GM12878 (cell line): ENCODE results near the gene DCC. TPM values are rescaled to one million over a fixed set of nuclear protein-coding genes. Genes with fewer than 3 reads are reported as not detected.

Source experiments
- ATAC-seq: fragments of 200-7000 bp; cut with Tn5 transposase; 3 replicates; pipeline ENCODE4 v1.9.1; 2020; ENCODE audit warnings: mild to moderate bottlenecking, moderate library complexity
- BruUV-seq: library from RNA; stranded (reverse); fragments of 400-500 nt; replicated peaks from 2 replicates; lab custom pipeline; 2021; lab: Mats Ljungman, UMichigan
- CTCF ChIA-PET: fragments of 300-600 bp; sonication (Branson Sonifier 250); formaldehyde crosslinking; extraction: SDS; loops from one replicate; lab custom pipeline; 2021; ENCODE audit warnings: inconsistent platforms; lab: Yijun Ruan, JAX
- POLR2A ChIA-PET: fragments of 350-600 bp; formaldehyde crosslinking; extraction: SDS; loops from one replicate; lab custom pipeline; 2021; ENCODE audit warnings: inconsistent platforms; lab: Charles Lee
- RAD21 ChIA-PET: fragments of 300-600 bp; sonication (Branson Sonifier 250); formaldehyde crosslinking; loops from one replicate; lab custom pipeline; 2023; ENCODE audit warnings: antibody characterized with exemption; ENCODE audit not compliant: unreplicated experiment; lab: Charles Lee
- SMC1A ChIA-PET: fragments of 300-600 bp; sonication (Branson Sonifier 250); formaldehyde crosslinking; loops from one replicate; lab custom pipeline; 2023; ENCODE audit not compliant: unreplicated experiment, uncharacterized antibody; lab: Charles Lee
- DNase-seq: peaks from one replicate; pipeline ENCODE4 v3.0.0-alpha.2; 2011; ENCODE audit warnings: low read depth, low spot score
- FAIRE-seq: peaks from 3 replicates; lab custom pipeline; 2011; peaks lifted over from hg19 to GRCh38; lab: Jason Lieb, UNC
- H2AFZ ChIP-seq: 2 replicates; pipeline ENCODE4 v1.6.0; 2011; ENCODE audit warnings: low read depth, low read length, control low read depth; ENCODE audit not compliant: control insufficient read depth
- H3K27ac ChIP-seq: 2 replicates; pipeline ENCODE4 v1.5.1; 2011; ENCODE audit warnings: control low read depth; ENCODE audit not compliant: control insufficient read depth, insufficient read depth
- H3K27me3 ChIP-seq, 2 experiments: replicated peaks in 1 of 2; 2 replicates each; pipeline versions ENCODE4 v1.6.0 to v1.6.1; 2011; ENCODE audit warnings: low read length in 1 of 2; ENCODE audit not compliant: control insufficient read depth in 2 of 2, insufficient read depth in 2 of 2
- H3K36me3 ChIP-seq, 2 experiments: 2 replicates each; pipeline ENCODE4 v1.5.1; 2011; ENCODE audit warnings: low read length in 1 of 2; ENCODE audit not compliant: control insufficient read depth in 2 of 2, insufficient read depth in 2 of 2
- H3K4me1 ChIP-seq: 2 replicates; pipeline ENCODE4 v1.6.1; 2011; ENCODE audit warnings: mild to moderate bottlenecking, low read length, moderate library complexity, mixed read lengths; ENCODE audit not compliant: control insufficient read depth, insufficient read depth
- H3K4me2 ChIP-seq: 2 replicates; pipeline ENCODE4 v1.6.0; 2011; ENCODE audit warnings: control low read depth; ENCODE audit not compliant: control insufficient read depth, insufficient read depth
- H3K4me3 ChIP-seq: fragments of 200-600 bp; sonication (generic); 2 replicates; pipeline ENCODE4 v1.5.1; 2016
- H3K79me2 ChIP-seq: 2 replicates; pipeline ENCODE4 v1.6.0; 2011; ENCODE audit warnings: low read length; ENCODE audit not compliant: control insufficient read depth, insufficient read depth
- H3K9ac ChIP-seq: 2 replicates; pipeline ENCODE4 v1.8.0; 2011; ENCODE audit warnings: low read length, control low read depth, mixed read lengths; ENCODE audit not compliant: control insufficient read depth, insufficient read depth
- H3K9me3 ChIP-seq: replicated peaks from 3 replicates; pipeline ENCODE4 v1.5.1; 2011; ENCODE audit warnings: mild to moderate bottlenecking, low read length; ENCODE audit not compliant: control insufficient read depth, insufficient read depth
- H4K20me1 ChIP-seq: 2 replicates; pipeline ENCODE4 v1.6.0; 2011; ENCODE audit not compliant: control insufficient read depth, insufficient read depth
- FOS ChIP-seq: IDR thresholded peaks from 3 replicates; pipeline ENCODE4 v1.6.1; 2011; ENCODE audit warnings: borderline replicate concordance; ENCODE audit not compliant: insufficient read length; ENCODE audit errors: extremely low read depth
- KAT2A ChIP-seq: conservative IDR thresholded peaks from 2 replicates; pipeline ENCODE4 v1.6.1; 2011; ENCODE audit warnings: low read depth, low read length; ENCODE audit not compliant: control insufficient read depth
- TAF1 ChIP-seq: IDR thresholded peaks from 2 replicates; pipeline ENCODE4 v1.6.1; 2011; ENCODE audit warnings: mild to moderate bottlenecking, low read depth, low read length, borderline replicate concordance
- WGBS: methylation state at CpG from one replicate; pipeline ENCODE4 v1.1.6; 2016; ENCODE audit warnings: low lambda C conversion rate; ENCODE audit not compliant: insufficient replicate concordance, insufficient coverage; ENCODE audit errors: missing lambda C conversion rate; 5-methylcytosine and 5-hydroxymethylcytosine counted together
- in situ Hi-C: fragments of 300-500 bp; cut with MboI; formaldehyde crosslinking; loops from 9 replicates; pipeline ENCODE4 v1.14.3; 2018; ENCODE audit warnings: mixed read lengths
- intact Hi-C: fragments of 100-400 bp; cut with micrococcal nuclease; formaldehyde crosslinking; loops from one replicate; pipeline ENCODE4 v1.14.2; 2022; ENCODE audit not compliant: unreplicated experiment
- polyA plus RNA-seq, 11 experiments: library from polyadenylated mRNA; depleted of rRNA in 4 of 11; unstranded in 6 of 11; stranded (reverse) in 5 of 11; fragments of >200 nt; fragmentation: Nextera tagmentation in 4 of 11; fragmentation: Illumina TruSeq in 1 of 11; extraction: Ambion mirVana in 4 of 11; extraction: Trizol in 1 of 11; gene quantifications; 1 replicate in 1 of 11; 2 replicates in 10 of 11; pipeline versions ENCODE4 v1.2.1 to v1.2.3, GENCODE V29; 2011 to 2016; ENCODE audit warnings: inconsistent platforms in 2 of 11, missing spikeins in 2 of 11, low read depth in 1 of 11
- total RNA-seq, 4 experiments: library from RNA; depleted of rRNA in 3 of 4; stranded (reverse); fragments of >200 nt in 3 of 4; fragmentation: Illumina TruSeq in 1 of 4; extraction: Trizol in 1 of 4; gene quantifications; 2 replicates each; pipeline versions ENCODE4 v1.2.1 to v1.2.3, GENCODE V29; 2013 to 2021
- TF ChIP-seq, protein P1 (sequence below): fragments of 450-650 bp; IDR thresholded peaks from 2 replicates; pipeline ENCODE4 v1.6.1; 2017; ENCODE audit warnings: mild to moderate bottlenecking, moderate library complexity
- TF ChIP-seq, protein P2 (sequence below): fragments of 450-650 bp; IDR thresholded peaks from 2 replicates; pipeline ENCODE4 v1.6.1; 2017; ENCODE audit warnings: low read depth, mild to moderate bottlenecking, moderate library complexity

The DCC gene
- total and polyA plus RNA-seq, 10 of the 15 experiments (the other 5 are each of a cell fraction or from before 2014, with no cell fraction given) = 0.01 TPM; not detected in 9

DNA sequence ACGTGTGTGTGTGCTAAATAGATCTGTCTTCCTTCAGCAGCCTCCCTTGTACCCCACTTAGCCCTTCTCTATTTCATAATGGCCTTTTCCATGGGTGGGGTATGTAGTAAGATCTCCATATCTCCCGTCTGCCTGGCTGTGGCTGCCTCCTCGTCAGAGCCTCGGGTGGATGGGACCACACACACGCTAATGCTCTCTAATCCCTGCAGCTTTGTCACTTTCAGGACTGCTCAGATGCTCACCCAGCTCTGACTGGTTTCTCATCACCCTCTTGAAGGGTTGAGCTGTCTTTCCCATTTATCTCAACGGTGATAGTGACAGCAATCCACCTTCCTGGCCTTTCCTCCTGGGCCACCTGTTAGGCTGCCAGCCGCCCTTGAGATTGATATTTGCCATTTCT is 95.3 kb downstream of the DCC start:
- FAIRE-seq = no peak
- no peak overlapping the region for H3K27ac ChIP-seq
- H3K79me2 ChIP-seq = no peaks in the 10 kb centered on the region
- DNase-seq = no peak
- ChIA-PET POLR2A (no interaction called here), RAD21 (no interaction called here), CTCF (no interaction called here), SMC1A (no interaction called here)
- in situ Hi-C loops (no loop called here), intact Hi-C loops (no loop called here)
- no peak overlapping the region for H3K4me2 ChIP-seq
- no peak for ATAC-seq
- H3K9me3 ChIP-seq = no peaks in the 10 kb centered on the region
- H2AFZ ChIP-seq = no peak overlapping the region
- no peaks in the 10 kb centered on the region for H3K27me3 ChIP-seq
- no peak for TF ChIP-seq TAF1
- TF ChIP-seq FOS = no peak
- TF ChIP-seq, protein P1, sequence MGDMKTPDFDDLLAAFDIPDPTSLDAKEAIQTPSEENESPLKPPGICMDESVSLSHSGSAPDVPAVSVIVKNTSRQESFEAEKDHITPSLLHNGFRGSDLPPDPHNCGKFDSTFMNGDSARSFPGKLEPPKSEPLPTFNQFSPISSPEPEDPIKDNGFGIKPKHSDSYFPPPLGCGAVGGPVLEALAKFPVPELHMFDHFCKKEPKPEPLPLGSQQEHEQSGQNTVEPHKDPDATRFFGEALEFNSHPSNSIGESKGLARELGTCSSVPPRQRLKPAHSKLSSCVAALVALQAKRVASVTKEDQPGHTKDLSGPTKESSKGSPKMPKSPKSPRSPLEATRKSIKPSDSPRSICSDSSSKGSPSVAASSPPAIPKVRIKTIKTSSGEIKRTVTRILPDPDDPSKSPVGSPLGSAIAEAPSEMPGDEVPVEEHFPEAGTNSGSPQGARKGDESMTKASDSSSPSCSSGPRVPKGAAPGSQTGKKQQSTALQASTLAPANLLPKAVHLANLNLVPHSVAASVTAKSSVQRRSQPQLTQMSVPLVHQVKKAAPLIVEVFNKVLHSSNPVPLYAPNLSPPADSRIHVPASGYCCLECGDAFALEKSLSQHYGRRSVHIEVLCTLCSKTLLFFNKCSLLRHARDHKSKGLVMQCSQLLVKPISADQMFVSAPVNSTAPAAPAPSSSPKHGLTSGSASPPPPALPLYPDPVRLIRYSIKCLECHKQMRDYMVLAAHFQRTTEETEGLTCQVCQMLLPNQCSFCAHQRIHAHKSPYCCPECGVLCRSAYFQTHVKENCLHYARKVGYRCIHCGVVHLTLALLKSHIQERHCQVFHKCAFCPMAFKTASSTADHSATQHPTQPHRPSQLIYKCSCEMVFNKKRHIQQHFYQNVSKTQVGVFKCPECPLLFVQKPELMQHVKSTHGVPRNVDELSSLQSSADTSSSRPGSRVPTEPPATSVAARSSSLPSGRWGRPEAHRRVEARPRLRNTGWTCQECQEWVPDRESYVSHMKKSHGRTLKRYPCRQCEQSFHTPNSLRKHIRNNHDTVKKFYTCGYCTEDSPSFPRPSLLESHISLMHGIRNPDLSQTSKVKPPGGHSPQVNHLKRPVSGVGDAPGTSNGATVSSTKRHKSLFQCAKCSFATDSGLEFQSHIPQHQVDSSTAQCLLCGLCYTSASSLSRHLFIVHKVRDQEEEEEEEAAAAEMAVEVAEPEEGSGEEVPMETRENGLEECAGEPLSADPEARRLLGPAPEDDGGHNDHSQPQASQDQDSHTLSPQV = no peak
- TF ChIP-seq, protein P2, sequence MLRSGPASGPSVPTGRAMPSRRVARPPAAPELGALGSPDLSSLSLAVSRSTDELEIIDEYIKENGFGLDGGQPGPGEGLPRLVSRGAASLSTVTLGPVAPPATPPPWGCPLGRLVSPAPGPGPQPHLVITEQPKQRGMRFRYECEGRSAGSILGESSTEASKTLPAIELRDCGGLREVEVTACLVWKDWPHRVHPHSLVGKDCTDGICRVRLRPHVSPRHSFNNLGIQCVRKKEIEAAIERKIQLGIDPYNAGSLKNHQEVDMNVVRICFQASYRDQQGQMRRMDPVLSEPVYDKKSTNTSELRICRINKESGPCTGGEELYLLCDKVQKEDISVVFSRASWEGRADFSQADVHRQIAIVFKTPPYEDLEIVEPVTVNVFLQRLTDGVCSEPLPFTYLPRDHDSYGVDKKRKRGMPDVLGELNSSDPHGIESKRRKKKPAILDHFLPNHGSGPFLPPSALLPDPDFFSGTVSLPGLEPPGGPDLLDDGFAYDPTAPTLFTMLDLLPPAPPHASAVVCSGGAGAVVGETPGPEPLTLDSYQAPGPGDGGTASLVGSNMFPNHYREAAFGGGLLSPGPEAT = no peak
- TF ChIP-seq KAT2A = no peak
- no TSS peak for BruUV-seq
- no peaks in the 10 kb centered on the region for H3K4me1 ChIP-seq
- no peaks in the 10 kb centered on the region for H4K20me1 ChIP-seq
- no peak overlapping the region for H3K9ac ChIP-seq
- H3K4me3 ChIP-seq = no peak overlapping the region
- 13% methylated on average over 7 of the region's 7 CpGs for WGBS
- no peaks in the 10 kb centered on the region for H3K36me3 ChIP-seq
